ENCODE measurements around the gene DCLK3.

- no peak for TF ChIP-seq CTCF (IDR thresholded peaks at IDR 0.05)
- no peak for TF ChIP-seq POLR2A (IDR thresholded peaks at IDR 0.05)
Observed at GRCh38 chr3:36733723-36734122, 30.6 kb downstream of the DCLK3 start.
